WI38 (cell line): ENCODE measurements around the gene ABHD13.

Experiments used
- H3K4me3 ChIP-seq: 2 replicates; pipeline ENCODE4 v1.5.1; 2011; ENCODE audit warnings: low read depth, mild to moderate bottlenecking, control low read depth, low read length
- TF ChIP-seq, protein P1 (sequence below): IDR thresholded peaks from 2 replicates; pipeline ENCODE4 v1.5.1; 2012; ENCODE audit warnings: low read depth, mild to moderate bottlenecking, control low read depth, low read length

Gene ABHD13

DNA sequence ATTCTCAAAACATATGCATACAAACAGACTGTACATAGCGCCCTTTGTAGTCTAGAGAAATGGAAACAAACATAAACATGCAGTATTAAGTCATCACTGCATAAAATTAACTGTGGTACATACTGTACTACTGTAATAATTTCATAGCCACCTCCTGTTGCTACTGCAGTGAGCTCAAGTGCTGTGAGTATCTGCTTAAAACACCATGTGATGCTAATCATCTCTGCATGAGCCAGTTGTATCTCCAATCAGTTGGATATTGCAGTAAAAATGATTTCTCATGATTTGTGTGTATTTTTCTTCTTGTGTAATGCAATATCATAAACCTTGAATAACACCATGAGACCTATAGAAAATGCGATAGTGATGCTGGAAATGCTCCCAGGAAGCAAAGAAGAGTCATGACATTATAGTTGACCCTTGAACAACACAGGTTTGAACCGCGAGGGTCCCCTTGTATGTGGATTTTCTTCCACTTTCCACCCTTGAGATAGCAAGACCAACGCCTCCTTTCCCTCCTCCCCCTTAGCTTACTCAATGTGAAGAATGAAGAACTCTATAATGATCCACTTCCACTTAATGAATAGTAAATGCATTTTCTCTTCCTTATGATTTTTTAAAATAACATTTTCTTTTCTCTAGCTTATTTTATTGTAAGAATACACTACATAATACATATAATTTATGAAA lies 55.4 kb downstream of the ABHD13 start:
- TF ChIP-seq, protein P1, sequence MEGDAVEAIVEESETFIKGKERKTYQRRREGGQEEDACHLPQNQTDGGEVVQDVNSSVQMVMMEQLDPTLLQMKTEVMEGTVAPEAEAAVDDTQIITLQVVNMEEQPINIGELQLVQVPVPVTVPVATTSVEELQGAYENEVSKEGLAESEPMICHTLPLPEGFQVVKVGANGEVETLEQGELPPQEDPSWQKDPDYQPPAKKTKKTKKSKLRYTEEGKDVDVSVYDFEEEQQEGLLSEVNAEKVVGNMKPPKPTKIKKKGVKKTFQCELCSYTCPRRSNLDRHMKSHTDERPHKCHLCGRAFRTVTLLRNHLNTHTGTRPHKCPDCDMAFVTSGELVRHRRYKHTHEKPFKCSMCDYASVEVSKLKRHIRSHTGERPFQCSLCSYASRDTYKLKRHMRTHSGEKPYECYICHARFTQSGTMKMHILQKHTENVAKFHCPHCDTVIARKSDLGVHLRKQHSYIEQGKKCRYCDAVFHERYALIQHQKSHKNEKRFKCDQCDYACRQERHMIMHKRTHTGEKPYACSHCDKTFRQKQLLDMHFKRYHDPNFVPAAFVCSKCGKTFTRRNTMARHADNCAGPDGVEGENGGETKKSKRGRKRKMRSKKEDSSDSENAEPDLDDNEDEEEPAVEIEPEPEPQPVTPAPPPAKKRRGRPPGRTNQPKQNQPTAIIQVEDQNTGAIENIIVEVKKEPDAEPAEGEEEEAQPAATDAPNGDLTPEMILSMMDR = no peak
- no peak overlapping the region for H3K4me3 ChIP-seq

DNA sequence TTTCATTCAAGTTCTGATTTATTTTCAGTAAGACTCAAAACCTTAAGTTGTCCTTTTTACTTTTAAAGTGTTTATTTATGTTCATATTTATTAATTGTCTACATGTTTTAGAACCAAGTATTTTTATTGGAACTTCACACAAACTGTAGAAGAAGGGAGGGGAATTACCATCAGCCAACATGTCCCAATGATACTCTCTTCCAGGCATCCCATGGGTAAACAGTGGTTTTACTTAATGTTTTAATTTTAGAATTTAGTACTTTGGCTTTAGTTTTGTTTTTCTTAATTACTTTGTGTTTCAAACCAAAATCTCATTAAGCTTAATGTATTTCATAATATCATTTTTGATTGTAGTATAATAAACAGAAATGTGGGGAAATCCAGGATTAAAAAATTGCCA lies 56.5 kb downstream of the ABHD13 start:
- TF ChIP-seq, protein P1 = no peak
- no peak overlapping the region for H3K4me3 ChIP-seq

DNA sequence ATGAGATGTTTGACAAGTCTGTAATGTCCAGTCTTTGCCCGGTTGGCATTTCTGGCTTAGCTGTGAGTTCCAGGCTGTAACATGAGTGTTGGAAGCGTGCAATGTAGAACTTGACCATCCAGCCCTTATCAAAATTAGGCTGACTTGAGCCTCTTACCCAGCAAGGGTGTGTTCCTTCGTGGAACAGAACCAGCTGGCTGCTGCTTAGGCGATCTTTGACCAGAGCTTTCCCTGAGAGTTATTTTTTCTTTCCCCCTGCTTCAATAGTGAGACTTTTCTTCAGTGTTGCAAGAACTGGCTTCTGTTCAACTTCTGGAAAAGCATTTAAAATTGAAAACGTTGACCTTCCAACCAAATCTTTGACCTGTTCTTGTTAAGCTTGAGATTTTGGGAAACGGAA lies 57.9 kb downstream of the ABHD13 start:
- H3K4me3 ChIP-seq = no peak overlapping the region
- TF ChIP-seq, protein P1 = no peak

DNA sequence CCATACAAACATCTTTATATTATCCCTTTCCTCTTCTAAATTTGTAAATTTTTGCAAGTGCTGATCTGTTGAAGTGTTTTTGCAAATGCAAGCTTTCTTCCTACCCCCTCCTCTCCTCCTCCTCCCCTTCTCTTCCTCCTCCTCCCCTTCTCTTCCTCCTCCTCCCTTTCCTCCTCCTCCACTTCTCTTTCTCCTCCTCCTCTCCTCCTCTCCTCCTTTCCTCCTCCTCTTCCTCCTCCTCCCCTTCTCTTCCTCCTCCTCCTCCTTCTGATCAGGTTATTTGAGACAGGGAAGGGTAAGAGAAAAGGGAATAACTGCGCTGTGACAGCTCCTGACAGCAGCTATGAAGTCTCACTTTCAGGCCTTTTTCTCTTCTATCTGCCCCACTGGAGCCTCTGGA lies 60.3 kb downstream of the ABHD13 start:
- no peak overlapping the region for H3K4me3 ChIP-seq
- TF ChIP-seq, protein P1 = no peak

GRCh38 chr13:108281901-108282300 lies 63.7 kb downstream of the ABHD13 start:
- no peak overlapping the region for H3K4me3 ChIP-seq
- TF ChIP-seq, protein P1 = no peak

DNA sequence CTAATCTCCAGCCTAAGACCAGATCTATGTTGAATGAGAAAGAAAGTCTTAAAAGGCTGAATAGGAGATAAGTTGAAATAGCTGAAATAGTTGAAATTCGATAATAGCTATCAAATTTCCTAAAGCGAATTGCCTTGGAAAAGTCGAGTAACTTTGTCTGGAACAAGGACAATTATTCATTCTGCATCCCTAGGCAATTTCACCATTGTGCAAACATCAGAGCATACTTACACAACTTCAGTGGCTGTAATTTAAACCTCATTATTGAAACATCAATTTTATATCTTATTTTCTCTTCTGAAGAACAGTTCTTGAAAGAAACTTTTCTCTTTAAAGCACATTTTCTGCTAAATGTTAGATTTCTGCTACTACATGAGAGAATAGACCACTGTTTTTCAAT lies 64.9 kb downstream of the ABHD13 start:
- TF ChIP-seq, protein P1 = no peak

More for the DNA sequence above, 64.9 kb downstream of the ABHD13 start:
- H3K4me3 ChIP-seq = no peak overlapping the region
